ENCODE measurements around the gene ARID1B. TPM values are rescaled to one million over a fixed set of nuclear protein-coding genes. Genes with fewer than 3 reads are reported as not detected.

Gene ARID1B
- total and polyA plus RNA-seq, 2 donors (not counting 1 experiment from before 2014, with no cell fraction given) = 47.2 to 280 TPM

- Histone ChIP-seq H4K20me1 (ENCODE audit: control insufficient read depth, insufficient read depth, low read length, poor library complexity, severe bottlenecking) (peaks cover 41% of the 10 kb centered on the region), H3K4me3 (ENCODE audit: control extremely low read depth in 1 of 5, extremely low read depth in 1 of 5, insufficient read depth in 1 of 5, low read depth in 2 of 5, low read length in 4 of 5) (no peak overlapping the region), H3K36me3 (replicated peaks in 1 of 2; ENCODE audit: control extremely low read depth in 1 of 2, control insufficient read depth in 1 of 2, extremely low read depth in 1 of 2, insufficient read depth in 2 of 2, low read length in 1 of 2) (peaks cover 11 to 36% of the 10 kb centered on the region in 2 experiments), H3K4me2 (replicated peaks; ENCODE audit: low read depth, low read length, poor library complexity, severe bottlenecking) (peak overlapping the region; percentile 1), H3K27ac (ENCODE audit: low read length in 2 of 2) (no peak overlapping the region), H3K9me3 (ENCODE audit: control extremely low read depth in 1 of 3, control insufficient read depth in 2 of 3, insufficient read depth in 1 of 3, low read length in 2 of 3) (no peaks in the 10 kb centered on the region), H3K4me1 (ENCODE audit: control insufficient read depth in 2 of 2, insufficient read depth in 2 of 2, low read length in 2 of 2) (peaks cover 29 to 37% of the 10 kb centered on the region in 2 donors), H3K79me2 (ENCODE audit: control insufficient read depth, insufficient read depth, low read length) (peaks cover 86% of the 10 kb centered on the region), H3K9ac (ENCODE audit: low read length) (no peak overlapping the region), H3K27me3 (replicated peaks in 1 of 4; ENCODE audit: control extremely low read depth in 1 of 4, control insufficient read depth in 3 of 4, insufficient read depth in 4 of 4, low read length in 3 of 4) (no peaks in the 10 kb centered on the region), H2AFZ (ENCODE audit: insufficient read depth, low read depth, low read length, poor library complexity, severe bottlenecking) (no peak overlapping the region)
- Mint-ChIP-seq H3K27me3 (no peaks in the 10 kb centered on the region), H3K4me3 (no peak overlapping the region), H3K27ac (peak overlapping the region; percentile 56), H3K4me1 (peaks cover 49% of the 10 kb centered on the region), H3K9me3 (ENCODE audit: insufficient read depth) (no peaks in the 10 kb centered on the region)
- intact Hi-C loops (cut with micrococcal nuclease) = no loop called here
- ChIA-PET CTCF (no interaction called here), POLR2A (interaction anchor here (0.7 kb wide), 1 partner anchor 11 kb away, joined by 5 read pairs; no protein-coding TSS in a partner anchor)
- ATAC-seq (ENCODE audit: low read depth) = no peak
- peak; percentile 29 for DNase-seq
- 55% methylated on average over 3 of the region's 7 CpGs for WGBS (ENCODE audit: insufficient coverage)
- TF ChIP-seq CTCF (IDR thresholded peaks at IDR 0.05) (no peak), EZH2 (IDR thresholded peaks at IDR 0.05; ENCODE audit: borderline replicate concordance, insufficient read depth, low read depth, low read length, poor library complexity, severe bottlenecking) (no peak)
These were observed 306.2 kb downstream of the ARID1B start for GRCh38 chr6:157083343-157083742.

DNA sequence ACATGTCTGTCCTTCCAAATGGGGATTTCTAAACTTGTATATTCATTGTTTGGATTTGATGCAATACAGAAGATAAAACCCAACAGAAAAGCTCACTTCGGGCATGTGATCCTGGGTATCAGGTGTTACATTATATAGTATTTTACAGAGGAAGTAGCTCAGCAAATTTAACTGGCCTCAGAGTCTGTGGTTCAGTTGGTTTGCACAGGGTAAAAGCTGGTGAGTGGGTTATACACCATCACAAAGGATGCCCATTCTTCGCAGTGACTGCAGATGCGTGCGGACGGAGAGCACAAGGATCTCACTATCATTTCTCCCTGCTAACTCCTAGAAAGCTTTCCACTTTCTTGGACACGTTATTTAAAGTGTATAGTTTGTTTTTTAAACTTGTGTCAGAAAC, 309.5 kb downstream of the ARID1B start:
- Mint-ChIP-seq H3K27me3 (no peaks in the 10 kb centered on the region), H3K4me3 (no peak overlapping the region), H3K4me1 (peaks cover 27% of the 10 kb centered on the region), H3K9me3 (ENCODE audit: insufficient read depth) (no peaks in the 10 kb centered on the region), H3K27ac (no peak overlapping the region)
- TF ChIP-seq EZH2 (IDR thresholded peaks at IDR 0.05; ENCODE audit: borderline replicate concordance, insufficient read depth, low read depth, low read length, poor library complexity, severe bottlenecking) (no peak), CTCF (IDR thresholded peaks at IDR 0.05) (no peak)
- Histone ChIP-seq H3K27ac (ENCODE audit: low read length in 2 of 2) (no peak overlapping the region), H2AFZ (ENCODE audit: insufficient read depth, low read depth, low read length, poor library complexity, severe bottlenecking) (no peak overlapping the region), H3K4me2 (replicated peaks; ENCODE audit: low read depth, low read length, poor library complexity, severe bottlenecking) (no peak overlapping the region), H3K36me3 (replicated peaks in 1 of 2; ENCODE audit: control extremely low read depth in 1 of 2, control insufficient read depth in 1 of 2, extremely low read depth in 1 of 2, insufficient read depth in 2 of 2, low read length in 1 of 2) (peaks cover 14 to 36% of the 10 kb centered on the region in 2 experiments), H3K27me3 (replicated peaks in 1 of 4; ENCODE audit: control extremely low read depth in 1 of 4, control insufficient read depth in 3 of 4, insufficient read depth in 4 of 4, low read length in 3 of 4) (no peaks in the 10 kb centered on the region), H3K9ac (ENCODE audit: low read length) (no peak overlapping the region), H3K4me3 (ENCODE audit: control extremely low read depth in 1 of 5, extremely low read depth in 1 of 5, insufficient read depth in 1 of 5, low read depth in 2 of 5, low read length in 4 of 5) (no peak overlapping the region), H3K79me2 (ENCODE audit: control insufficient read depth, insufficient read depth, low read length) (peaks cover 80% of the 10 kb centered on the region), H3K9me3 (ENCODE audit: control extremely low read depth in 1 of 3, control insufficient read depth in 2 of 3, insufficient read depth in 1 of 3, low read length in 2 of 3) (no peaks in the 10 kb centered on the region), H4K20me1 (ENCODE audit: control insufficient read depth, insufficient read depth, low read length, poor library complexity, severe bottlenecking) (peaks cover 52% of the 10 kb centered on the region), H3K4me1 (ENCODE audit: control insufficient read depth in 2 of 2, insufficient read depth in 2 of 2, low read length in 2 of 2) (peaks cover 11% of the 10 kb centered on the region in 2 donors)
- ChIA-PET POLR2A (no interaction called here), CTCF (interaction anchor here (1.0 to 1.3 kb wide), 2 partner anchors 8 to 41 kb away, joined by 3 to 4 read pairs; no protein-coding TSS in a partner anchor)
- ATAC-seq (ENCODE audit: low read depth) = no peak
- no CpG with 5 or more reads among the region's 6 CpGs for WGBS (ENCODE audit: insufficient coverage)
- intact Hi-C loops (cut with micrococcal nuclease) = no loop called here
- no peak for DNase-seq
